GM18951 (cell line): ENCODE results near the gene PAF1.

Experiments used
- POLR2A ChIP-seq: IDR thresholded peaks from 4 replicates; pipeline ENCODE4 v1.6.1; 2011; ENCODE audit warnings: mild to moderate bottlenecking; ENCODE audit not compliant: insufficient read length, insufficient read depth; ENCODE audit errors: extremely low read depth
- in situ Hi-C: fragments of 300-500 bp; cut with MboI; formaldehyde crosslinking; loops from one replicate; pipeline ENCODE4 v1.12.0; 2022; ENCODE audit warnings: low sequenced_read_pairs, mixed read lengths, inconsistent platforms; ENCODE audit not compliant: unreplicated experiment

Gene PAF1

GRCh38 chr19:39413272-39413910 is 22.5 kb upstream of the PAF1 start:
- in situ Hi-C loops, result no loop called here

GRCh38 chr19:39412867-39413271 is 22.0 kb upstream of the PAF1 start:
- in situ Hi-C loops, result no loop called here
- TF ChIP-seq POLR2A, result no peak

More at GRCh38 chr19:39413272-39413910, 22.5 kb upstream of the PAF1 start:
- peak; percentile 23 for TF ChIP-seq POLR2A

- peak; percentile 85 for TF ChIP-seq POLR2A
- in situ Hi-C loops, result no loop called here
These were observed 21.4 kb upstream of the PAF1 start, which contains the start of gene PLEKHG2 for GRCh38 chr19:39412100-39412866. Gene PLEKHG2 (plus strand): TSS chr19:39412669. CDS start chr19:39414087, 1,418 bp downstream.

GRCh38 chr19:39411832-39412099 is 20.9 kb upstream of the PAF1 start:
- no peak for TF ChIP-seq POLR2A
- in situ Hi-C loops, result no loop called here

- peak; percentile 40 for TF ChIP-seq POLR2A
- in situ Hi-C loops, result no loop called here
These were observed 20.4 kb upstream of the PAF1 start for GRCh38 chr19:39411081-39411831.

GRCh38 chr19:39410831-39411080 is 19.9 kb upstream of the PAF1 start:
- in situ Hi-C loops, result no loop called here
- no peak for TF ChIP-seq POLR2A

GRCh38 chr19:39410017-39410830 is 19.3 kb upstream of the PAF1 start:
- in situ Hi-C loops, result no loop called here
- TF ChIP-seq POLR2A, result peak; percentile 52

- TF ChIP-seq POLR2A, result peak; percentile 68
- in situ Hi-C loops, result no loop called here
These were observed 18.5 kb upstream of the PAF1 start for GRCh38 chr19:39409208-39410016.

GRCh38 chr19:39408392-39409207 is 17.7 kb upstream of the PAF1 start:
- peak; percentile 54 for TF ChIP-seq POLR2A
- in situ Hi-C loops, result no loop called here

- TF ChIP-seq POLR2A, result peak; percentile 38
- in situ Hi-C loops, result no loop called here
These were observed 16.9 kb upstream of the PAF1 start for GRCh38 chr19:39407660-39408391.

GRCh38 chr19:39407410-39407659 is 16.4 kb upstream of the PAF1 start:
- in situ Hi-C loops, result no loop called here
- TF ChIP-seq POLR2A, result no peak
